Esophagus muscularis mucosa (tissue), 4 donors: ENCODE measurements around the gene NEUROD2. TPM values are rescaled to one million over a fixed set of nuclear protein-coding genes. Genes with fewer than 3 reads are reported as not detected.

Source experiments
- DNase-seq: peaks from one replicate; pipeline ENCODE4 v3.0.0-alpha.2; 2017; ENCODE audit errors: extremely low spot score
- H3K27ac ChIP-seq, 4 donors: fragments of 200-600 bp; sonication (generic); replicated peaks in 1 of 4; 1 replicate in 3 of 4; 2 replicates in 1 of 4; pipeline ENCODE4 v1.5.1; 2016 to 2019; ENCODE audit warnings: mild to moderate bottlenecking in 1 of 4
- H3K27me3 ChIP-seq, 4 donors: fragments of 200-600 bp; sonication (generic); one replicate each; pipeline versions ENCODE4 v1.5.1 to v1.6.0; 2016 to 2019
- H3K36me3 ChIP-seq, 4 donors: fragments of 200-600 bp; sonication (generic); one replicate each; pipeline ENCODE4 v1.5.1; 2016 to 2019
- H3K4me1 ChIP-seq, 4 donors: fragments of 200-600 bp; sonication (generic); one replicate each; pipeline ENCODE4 v1.5.1; 2016 to 2019
- H3K4me3 ChIP-seq, 4 donors: fragments of 200-600 bp; sonication (generic); 1 replicate in 2 of 4; 2 replicates in 2 of 4; pipeline ENCODE4 v1.5.1; 2016 to 2019; ENCODE audit warnings: mild to moderate bottlenecking in 4 of 4, moderate library complexity in 1 of 4
- H3K9me3 ChIP-seq, 4 donors: fragments of 200-600 bp; sonication (generic); 1 replicate in 3 of 4; 2 replicates in 1 of 4; pipeline ENCODE4 v1.5.1; 2016 to 2019
- EP300 ChIP-seq: sonication (generic); formaldehyde crosslinking; IDR thresholded peaks from one replicate; pipeline ENCODE4 v1.6.1; 2017; ENCODE audit warnings: antibody characterized with exemption
- POLR2A ChIP-seq: fragments of 450-650 bp; IDR thresholded peaks from one replicate; pipeline ENCODE4 v1.6.1; 2017; ENCODE audit warnings: antibody characterized with exemption, moderate library complexity, mild to moderate bottlenecking, low read depth
- POLR2AphosphoS5 ChIP-seq, 2 donors: sonication (generic); formaldehyde crosslinking; IDR thresholded peaks; one replicate each; pipeline ENCODE4 v1.6.1; 2017; ENCODE audit warnings: antibody characterized with exemption in 2 of 2
- WGBS: methylation state at CpG from one replicate; pipeline ENCODE4 v1.1.5; 2018; 5-methylcytosine and 5-hydroxymethylcytosine counted together
- intact Hi-C: fragments of 100-400 bp; cut with DNase I; formaldehyde crosslinking; loops from one replicate; pipeline ENCODE4 v1.15.1; 2023
- total RNA-seq, 4 donors: library from RNA; depleted of rRNA; stranded (reverse); fragments of >200 nt; gene quantifications; one replicate each; pipeline versions ENCODE4 v1.1.0 to v1.2.1, GENCODE V29; 2016
- TF ChIP-seq, protein P1 (sequence below), 3 experiments: fragments of 200-600 bp in 2 of 3; fragments of 450-650 bp in 1 of 3; sonication (generic) in 2 of 3; IDR thresholded peaks; one replicate each; pipeline ENCODE4 v1.5.1; 2017 to 2019; ENCODE audit warnings: antibody characterized with exemption in 3 of 3, mild to moderate bottlenecking in 2 of 3, moderate library complexity in 1 of 3

The NEUROD2 gene
- total RNA-seq, 4 donors from 2014 or later = not detected

DNA sequence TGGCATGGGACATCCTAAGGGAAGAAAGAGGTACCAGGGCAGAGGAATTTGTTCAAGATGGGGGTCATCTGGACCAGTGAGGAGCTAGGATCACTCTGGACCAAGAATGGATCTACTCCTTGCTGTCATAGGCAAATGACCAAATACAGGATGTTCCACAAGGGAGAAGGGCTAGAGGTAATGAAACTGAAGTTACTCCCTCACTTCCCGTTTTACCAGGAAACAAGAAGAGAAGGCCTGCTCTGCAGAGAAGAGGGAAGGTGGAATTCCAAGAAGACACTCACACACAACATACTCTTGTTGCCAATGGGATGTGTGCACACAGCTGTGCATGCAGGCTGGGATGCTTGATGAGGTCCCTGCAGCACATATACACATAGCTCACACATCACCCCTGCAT lies 38.6 kb downstream of the NEUROD2 start:
- H3K27ac ChIP-seq = no peak overlapping the region
- H3K4me1 ChIP-seq = peaks cover 6 to 15% (median 13%) of the 10 kb centered on the region in 4 donors
- no peaks in the 10 kb centered on the region for H3K27me3 ChIP-seq
- WGBS = 57% methylated on average over 1 of the region's 1 CpG
- no peak for DNase-seq
- intact Hi-C loops = no loop called here
- peaks cover 0 to 56% (median 34%) of the 10 kb centered on the region in 4 donors for H3K36me3 ChIP-seq
- H3K4me3 ChIP-seq = no peak overlapping the region
- TF ChIP-seq EP300 (no peak), POLR2AphosphoS5 (IDR thresholded peaks at IDR 0.05) (no peak), POLR2A (no peak)
- TF ChIP-seq, protein P1, sequence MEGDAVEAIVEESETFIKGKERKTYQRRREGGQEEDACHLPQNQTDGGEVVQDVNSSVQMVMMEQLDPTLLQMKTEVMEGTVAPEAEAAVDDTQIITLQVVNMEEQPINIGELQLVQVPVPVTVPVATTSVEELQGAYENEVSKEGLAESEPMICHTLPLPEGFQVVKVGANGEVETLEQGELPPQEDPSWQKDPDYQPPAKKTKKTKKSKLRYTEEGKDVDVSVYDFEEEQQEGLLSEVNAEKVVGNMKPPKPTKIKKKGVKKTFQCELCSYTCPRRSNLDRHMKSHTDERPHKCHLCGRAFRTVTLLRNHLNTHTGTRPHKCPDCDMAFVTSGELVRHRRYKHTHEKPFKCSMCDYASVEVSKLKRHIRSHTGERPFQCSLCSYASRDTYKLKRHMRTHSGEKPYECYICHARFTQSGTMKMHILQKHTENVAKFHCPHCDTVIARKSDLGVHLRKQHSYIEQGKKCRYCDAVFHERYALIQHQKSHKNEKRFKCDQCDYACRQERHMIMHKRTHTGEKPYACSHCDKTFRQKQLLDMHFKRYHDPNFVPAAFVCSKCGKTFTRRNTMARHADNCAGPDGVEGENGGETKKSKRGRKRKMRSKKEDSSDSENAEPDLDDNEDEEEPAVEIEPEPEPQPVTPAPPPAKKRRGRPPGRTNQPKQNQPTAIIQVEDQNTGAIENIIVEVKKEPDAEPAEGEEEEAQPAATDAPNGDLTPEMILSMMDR (IDR thresholded peaks at IDR 0.05) = no peak
- no peaks in the 10 kb centered on the region for H3K9me3 ChIP-seq

DNA sequence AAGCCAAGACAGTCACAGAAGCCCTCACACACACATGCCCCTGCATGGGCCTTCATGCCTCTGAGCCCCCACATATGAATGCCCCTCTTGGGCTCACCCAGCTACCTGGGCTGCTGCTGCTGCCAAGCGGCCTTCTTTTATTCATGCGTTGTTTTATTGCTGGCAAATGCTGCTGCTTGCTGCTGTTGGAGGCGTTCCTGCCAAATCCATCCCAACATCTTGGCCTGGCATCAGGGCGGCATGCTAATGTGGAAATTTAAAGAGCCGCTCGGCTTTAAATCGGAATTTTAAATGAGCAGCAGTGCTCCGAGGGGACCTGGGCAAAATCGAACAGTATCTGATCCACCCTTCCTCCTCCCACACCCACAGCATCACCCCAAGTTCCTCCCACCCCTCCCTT lies 39.0 kb downstream of the NEUROD2 start:
- no peaks in the 10 kb centered on the region for H3K27me3 ChIP-seq
- no peak overlapping the region for H3K4me3 ChIP-seq
- peaks cover 5 to 14% (median 10%) of the 10 kb centered on the region in 4 donors for H3K4me1 ChIP-seq
- H3K9me3 ChIP-seq = no peaks in the 10 kb centered on the region
- no peak for DNase-seq
- 88% methylated on average over 8 of the region's 9 CpGs for WGBS
- TF ChIP-seq EP300 (no peak), POLR2AphosphoS5 (IDR thresholded peaks at IDR 0.05) (no peak), POLR2A (no peak)
- TF ChIP-seq, protein P1 (IDR thresholded peaks at IDR 0.05) = no peak
- H3K27ac ChIP-seq = no peak overlapping the region
- intact Hi-C loops = no loop called here
- H3K36me3 ChIP-seq = peaks cover 0 to 56% (median 34%) of the 10 kb centered on the region in 4 donors

DNA sequence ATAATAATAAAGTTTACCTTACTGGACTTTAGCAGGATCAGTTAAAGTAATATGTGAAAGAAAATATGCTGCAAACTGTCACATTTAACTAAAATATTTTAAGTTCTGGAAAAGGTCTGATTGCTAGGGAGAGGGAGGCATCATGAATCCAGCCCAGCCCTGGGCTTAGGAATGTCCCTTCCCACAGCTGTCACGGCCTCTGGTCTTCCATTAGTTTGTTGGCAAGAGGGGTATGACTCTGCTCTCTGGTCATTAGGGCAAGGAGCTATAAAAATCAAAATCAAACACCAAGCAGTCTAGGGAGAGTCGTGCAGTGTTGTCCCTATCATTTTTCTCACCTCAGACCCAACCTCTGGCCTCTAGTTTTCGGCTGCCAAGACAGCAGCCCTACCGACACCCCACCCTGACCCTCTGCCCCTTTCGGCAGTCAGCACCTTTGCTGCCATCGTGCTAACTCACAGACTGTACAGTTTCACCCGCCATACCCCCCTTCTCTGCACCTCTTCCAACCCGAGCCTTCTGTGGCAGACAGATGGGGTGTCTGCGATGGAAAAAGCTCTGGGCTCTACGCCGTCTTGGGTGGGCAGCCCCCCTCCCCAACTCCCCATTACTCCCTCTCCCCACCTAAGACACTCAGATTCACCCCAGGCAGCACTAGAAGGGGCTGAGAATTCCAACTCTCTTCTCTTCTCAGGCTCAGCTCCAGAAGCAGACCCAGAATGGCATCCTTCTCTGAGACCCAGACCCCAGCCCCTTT lies 41.4 kb downstream of the NEUROD2 start:
- Histone ChIP-seq H3K27me3 (no peaks in the 10 kb centered on the region), H3K27ac (no peak overlapping the region), H3K4me1 (peaks cover 0 to 12% (median 4%) of the 10 kb centered on the region in 4 donors), H3K36me3 (peaks cover 0 to 56% (median 35%) of the 10 kb centered on the region in 4 donors), H3K9me3 (no peaks in the 10 kb centered on the region), H3K4me3 (no peak overlapping the region)
- no peak for TF ChIP-seq EP300
- TF ChIP-seq POLR2AphosphoS5 (IDR thresholded peaks at IDR 0.05) = no peak
- TF ChIP-seq POLR2A = no peak
- TF ChIP-seq, protein P1 (IDR thresholded peaks at IDR 0.05) = no peak
- intact Hi-C loops = no loop called here
- no peak for DNase-seq
- 77% methylated on average over 11 of the region's 11 CpGs for WGBS

DNA sequence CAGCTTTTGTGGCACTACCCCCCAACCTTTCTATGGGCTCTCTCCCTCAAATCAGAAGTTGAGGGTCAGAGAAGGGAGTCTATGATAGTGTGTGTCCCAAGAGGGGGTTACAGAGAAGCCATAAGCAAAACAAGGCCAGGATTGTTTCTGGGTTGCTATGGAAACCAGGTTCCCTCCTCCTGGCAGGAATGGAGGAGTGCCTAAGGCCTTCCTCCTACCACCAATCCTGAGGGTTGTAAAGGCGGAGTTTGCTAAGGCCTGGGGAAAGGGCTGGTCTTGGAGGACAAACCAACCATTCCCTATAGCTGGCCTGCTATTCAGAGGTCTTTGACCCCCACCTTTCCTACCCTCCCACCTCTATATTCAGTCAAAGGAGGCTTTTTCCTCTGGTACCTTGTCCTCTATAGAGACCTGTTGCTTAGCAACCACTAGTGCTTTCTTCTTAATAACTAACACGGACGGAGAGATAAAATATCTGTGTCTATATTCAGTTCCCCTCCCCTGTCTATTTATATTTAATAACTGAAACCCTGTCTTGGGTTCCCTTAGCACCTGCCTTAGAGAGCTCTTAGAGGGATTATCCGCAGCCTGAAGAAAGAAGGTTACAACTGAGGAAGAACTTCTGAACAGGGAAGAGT lies 43.4 kb downstream of the NEUROD2 start:
- peaks cover 0 to 12% (median 4%) of the 10 kb centered on the region in 4 donors for H3K4me1 ChIP-seq
- no peak overlapping the region for H3K27ac ChIP-seq
- H3K27me3 ChIP-seq = no peaks in the 10 kb centered on the region
- DNase-seq = no peak
- no peaks in the 10 kb centered on the region for H3K9me3 ChIP-seq
- peaks cover 0 to 71% (median 37%) of the 10 kb centered on the region in 4 donors for H3K36me3 ChIP-seq
- no peak overlapping the region for H3K4me3 ChIP-seq
- TF ChIP-seq POLR2AphosphoS5 (IDR thresholded peaks at IDR 0.05) = no peak
- TF ChIP-seq POLR2A = no peak
- TF ChIP-seq, protein P1 (IDR thresholded peaks at IDR 0.05) = no peak
- no peak for TF ChIP-seq EP300
- intact Hi-C loops = no loop called here
- 77% methylated on average over 4 of the region's 4 CpGs for WGBS
